NOMO-1 (cell line): ENCODE measurements around the gene PLIN1.
A peak's percentile ranks its signal among the peaks of the same experiment; 100 is the strongest.

Source experiments
- DNase-seq, 2 experiments: peaks; one replicate each; lab custom pipeline; 2025; ENCODE audit not compliant: unreplicated experiment in 2 of 2; lab: John Stamatoyannopoulos, UW

Gene PLIN1

GRCh38 chr15:89672221-89673164 is 6.7 kb downstream of the PLIN1 start:
- no peak for DNase-seq

DNA sequence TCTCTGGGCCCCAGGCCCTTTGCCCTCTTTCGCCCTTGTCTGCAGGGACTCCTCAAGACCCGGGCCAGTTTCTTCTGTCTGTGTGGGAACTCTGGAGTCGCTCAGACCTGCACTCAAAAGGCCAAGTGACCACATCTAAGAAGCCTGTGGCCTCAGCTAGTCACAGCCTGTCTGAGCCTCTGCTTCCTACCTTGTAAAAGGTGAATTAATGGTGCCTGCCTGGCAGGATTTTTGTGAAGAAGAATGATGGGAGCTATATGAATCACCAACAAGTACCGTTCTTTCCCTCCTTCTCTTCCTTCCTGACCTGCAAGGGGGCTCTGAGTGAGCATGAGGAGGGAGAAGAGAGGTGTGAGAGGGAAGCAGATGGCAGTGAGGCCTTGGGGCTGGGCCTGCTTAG is 7.5 kb downstream of the PLIN1 start:
- DNase-seq: no peak

DNA sequence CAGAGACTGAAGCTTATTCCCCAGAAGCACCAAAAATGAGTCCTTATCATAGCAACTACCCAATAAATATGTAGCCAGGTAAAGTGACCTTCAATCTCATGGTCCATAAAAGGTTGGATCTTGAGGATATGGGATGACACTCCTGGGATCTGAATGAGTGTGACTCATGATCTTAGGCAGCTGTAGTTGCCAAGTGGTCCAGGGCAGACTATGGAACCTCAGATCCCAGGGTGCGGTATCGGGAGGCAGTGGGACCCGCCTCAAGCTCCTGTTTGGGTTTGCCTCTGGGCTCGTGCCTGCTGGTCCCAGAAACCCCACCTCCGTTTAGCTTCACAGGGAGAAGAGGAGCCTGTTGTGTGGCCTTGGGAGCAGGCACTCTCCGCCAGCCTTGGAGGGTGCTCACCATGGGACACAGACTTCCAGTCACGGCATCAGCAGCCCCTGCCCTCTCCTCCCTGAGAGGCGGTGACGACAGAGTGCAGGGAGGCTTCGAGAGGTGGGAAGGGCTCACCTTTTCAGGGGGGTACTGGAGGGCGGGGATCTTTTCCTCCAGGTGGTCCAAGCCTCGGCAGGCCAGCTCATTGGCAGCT is 8.1 kb downstream of the PLIN1 start:
- no peak for DNase-seq

- DNase-seq: no peak
Measured at GRCh38 chr15:89669941-89670340, 9.2 kb downstream of the PLIN1 start.

- DNase-seq: no peak
Measured at GRCh38 chr15:89669309-89669865, 9.8 kb downstream of the PLIN1 start.

DNA sequence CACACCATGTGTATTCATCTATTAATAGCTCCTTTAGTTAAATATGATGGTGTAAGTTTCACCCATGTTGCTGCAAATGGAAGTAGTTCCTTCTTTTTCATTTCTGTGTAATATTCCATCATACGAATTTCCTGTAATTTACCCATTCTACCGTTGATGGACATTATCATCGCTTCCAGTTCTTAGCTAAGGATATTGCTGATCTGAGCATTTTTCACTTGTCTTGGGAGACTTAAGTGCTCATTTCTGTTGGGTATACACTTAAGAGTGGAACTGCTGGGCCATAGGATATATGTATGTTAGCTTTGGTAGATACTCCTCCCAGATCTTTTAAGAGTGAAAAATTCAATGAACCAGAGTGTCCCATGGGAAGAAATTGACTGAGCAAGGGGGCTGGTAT is 11.0 kb downstream of the PLIN1 start:
- no peak for DNase-seq

GRCh38 chr15:89667706-89667960 is 11.5 kb downstream of the PLIN1 start:
- no peak for DNase-seq

DNA sequence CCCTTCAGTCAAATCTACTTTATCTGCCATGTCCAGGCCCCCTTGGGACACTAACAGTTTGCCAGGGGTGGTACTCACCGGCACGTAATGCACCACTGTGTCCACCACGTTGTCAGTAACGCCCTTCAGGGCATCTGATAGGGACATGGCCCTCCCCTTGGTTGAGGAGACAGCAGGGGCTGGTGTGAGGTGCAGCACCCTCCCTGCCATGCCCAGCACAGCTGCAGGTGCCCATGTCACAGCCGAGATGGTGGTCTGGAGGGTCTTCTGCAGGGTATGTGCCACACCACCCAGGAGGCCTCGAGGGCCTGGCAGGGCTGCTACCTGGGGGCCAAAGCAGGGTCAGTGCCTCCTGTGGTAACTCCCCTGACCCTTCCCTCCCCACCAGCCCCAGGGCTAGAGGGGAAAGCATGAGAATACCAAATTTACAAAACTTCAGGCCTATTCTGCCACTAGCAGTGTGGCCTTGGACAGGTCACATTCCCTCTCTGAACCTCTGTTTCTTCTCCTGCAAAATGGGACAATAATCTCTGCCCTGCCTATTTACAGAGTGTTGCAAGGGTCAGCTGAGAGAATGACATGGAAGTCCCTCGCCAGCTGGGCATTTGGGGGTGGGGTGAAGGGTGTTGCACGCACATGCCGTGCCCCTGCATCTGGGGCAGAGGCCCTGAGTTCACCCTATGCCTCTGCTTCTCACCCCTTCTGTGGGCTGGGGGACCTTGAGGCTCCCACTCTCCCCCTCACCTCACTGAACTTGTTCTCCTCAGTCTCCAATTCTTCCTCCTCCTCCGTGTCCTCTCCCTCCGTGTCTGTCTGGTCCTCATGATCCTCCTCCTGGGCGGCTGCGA is 12.1 kb downstream of the PLIN1 start:
- no peak for DNase-seq

DNA sequence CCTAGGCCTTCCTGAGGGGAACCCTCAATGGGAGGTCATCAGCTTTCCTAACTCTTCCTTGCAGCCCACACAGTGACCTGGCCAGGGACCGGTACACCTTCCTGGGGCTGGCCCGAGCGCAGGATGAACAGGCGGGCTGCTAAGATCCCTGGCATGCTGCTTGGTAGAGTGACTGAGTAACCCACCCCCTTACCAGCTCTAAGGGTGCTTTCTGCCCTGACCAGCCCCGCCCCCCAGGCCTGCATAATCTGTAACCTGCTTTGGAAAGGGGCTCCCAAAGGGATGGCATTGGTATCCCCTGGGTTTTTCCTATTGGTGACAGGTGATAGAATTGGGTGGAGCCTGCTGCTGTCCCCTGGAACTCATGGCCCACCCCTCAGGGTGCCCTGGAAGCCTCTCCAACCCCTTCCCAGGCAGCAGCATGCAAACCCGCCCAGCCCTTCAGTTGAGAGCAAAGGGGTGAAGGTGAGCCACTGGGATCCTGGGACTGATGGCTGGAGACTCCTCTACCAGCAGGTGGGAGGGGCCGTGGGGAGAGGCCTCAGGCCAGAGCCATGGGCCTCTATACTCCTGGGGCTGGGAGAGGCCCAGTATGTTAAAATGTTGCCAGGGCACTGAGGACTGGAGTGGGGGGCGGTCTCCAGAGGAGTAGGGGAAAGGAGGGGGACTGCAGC is 12.8 kb downstream of the PLIN1 start:
- DNase-seq: no peak

GRCh38 chr15:89665449-89666181 is 13.6 kb downstream of the PLIN1 start:
- peak; percentile 9 to 43 for DNase-seq

- DNase-seq: no peak
Measured at GRCh38 chr15:89664441-89665350, 14.5 kb downstream of the PLIN1 start.

DNA sequence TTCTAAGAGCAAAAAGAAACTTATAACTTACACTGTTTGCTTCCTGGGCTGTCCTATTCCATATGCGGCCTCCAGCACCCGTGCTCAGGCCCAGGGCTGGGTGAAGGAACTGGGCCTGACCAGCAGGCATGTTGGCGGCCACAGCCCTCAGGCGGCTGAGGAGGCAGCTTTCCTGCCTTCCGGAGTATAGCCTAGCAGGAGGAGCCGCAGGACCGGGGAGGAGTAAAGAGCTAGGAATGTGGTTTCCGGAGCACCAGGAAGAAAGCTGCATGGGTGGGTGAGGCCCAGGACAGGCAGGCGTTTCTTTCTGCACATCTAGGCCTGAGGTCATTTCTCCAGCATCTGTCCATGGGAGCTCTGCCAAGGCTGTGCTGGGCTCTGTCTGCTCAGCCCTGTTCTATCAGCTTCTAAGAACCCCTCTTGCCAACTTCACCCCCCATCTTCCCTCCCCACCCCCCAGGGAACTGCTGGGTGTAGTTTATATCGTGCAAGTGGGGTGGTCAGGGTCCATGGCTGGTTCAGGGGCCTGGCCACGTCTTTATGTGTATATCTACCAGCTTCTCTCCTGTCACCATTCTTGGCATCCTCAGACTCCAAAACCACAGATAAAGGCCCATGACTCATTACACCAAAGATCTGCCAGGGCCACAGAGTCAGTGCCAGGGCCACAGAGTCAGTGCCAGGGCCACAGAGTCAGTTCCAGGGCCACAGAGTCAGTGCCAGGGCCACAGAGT is 16.1 kb downstream of the PLIN1 start:
- no peak for DNase-seq

- no peak for DNase-seq
Measured at GRCh38 chr15:89660556-89660955, 18.6 kb downstream of the PLIN1 start.

DNA sequence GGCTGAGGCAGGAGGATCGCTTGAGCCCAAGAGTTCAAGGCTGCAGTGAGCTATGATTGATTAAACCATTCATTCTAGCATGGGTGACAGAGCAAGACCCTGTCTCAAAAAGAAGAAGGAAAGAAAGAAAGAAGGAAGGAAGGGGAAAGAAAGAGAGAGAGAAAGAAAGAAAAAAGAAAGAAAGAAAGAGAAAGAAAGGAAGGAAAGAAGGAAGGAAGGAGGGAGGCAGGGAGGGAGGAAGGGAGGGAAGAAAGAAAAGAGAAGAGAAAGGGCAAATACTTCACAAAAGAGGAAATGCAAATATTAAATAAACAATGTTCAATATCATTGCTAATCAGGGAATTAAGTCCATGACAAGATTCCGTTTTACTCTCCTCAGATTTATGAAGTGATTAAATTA is 19.9 kb downstream of the PLIN1 start:
- no peak for DNase-seq

DNA sequence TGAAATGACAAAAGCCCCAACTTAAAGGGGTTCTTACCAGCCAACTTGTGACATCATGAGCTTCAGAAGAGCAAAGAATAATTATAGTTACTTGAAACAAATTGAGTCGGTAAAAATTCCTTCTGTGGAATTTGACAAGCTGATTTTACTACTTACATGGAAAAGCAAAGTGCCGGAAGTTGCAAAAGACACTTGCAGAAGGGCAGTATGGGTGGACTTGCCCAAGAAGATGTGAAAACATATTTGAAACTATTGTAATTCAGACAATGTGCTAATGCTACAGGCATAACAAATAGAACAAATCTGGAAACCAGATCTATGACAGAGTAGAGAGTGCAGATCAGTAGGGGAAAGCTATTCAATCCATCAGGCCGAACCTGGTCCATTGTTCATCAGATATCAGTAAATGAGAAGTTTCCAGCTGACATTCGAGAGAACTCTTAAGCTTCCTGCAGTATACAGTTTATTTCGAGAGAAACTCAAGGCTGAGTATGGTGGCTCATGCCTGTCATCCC is 21.4 kb downstream of the PLIN1 start:
- no peak for DNase-seq

GRCh38 chr15:89656116-89656815 is 22.9 kb downstream of the PLIN1 start:
- no peak for DNase-seq
